Endothelial cell of umbilical vein (primary cell): ENCODE data around the gene SAA2. TPM values are rescaled to one million over a fixed set of nuclear protein-coding genes. Genes with fewer than 3 reads are reported as not detected.

Source experiments
- BruUV-seq: library from RNA; stranded (reverse); fragments of 400-500 nt; replicated peaks from 2 replicates; lab custom pipeline; 2021; lab: Mats Ljungman, UMichigan
- CTCF ChIA-PET: fragments of 300-600, 350-600 bp; sonication (Branson Sonifier 250); formaldehyde crosslinking; loops from one replicate; lab custom pipeline; 2021; ENCODE audit warnings: antibody characterized with exemption, inconsistent platforms; lab: Charles Lee
- POLR2A ChIA-PET: fragments of 300-600, 350-600 bp; sonication (Branson Sonifier 250); formaldehyde crosslinking; loops from one replicate; lab custom pipeline; 2021; ENCODE audit warnings: antibody characterized with exemption, inconsistent platforms; lab: Charles Lee
- DNase-seq: peaks from one replicate; pipeline ENCODE4 v3.0.0-alpha.2; 2011; ENCODE audit warnings: low read depth, low spot score
- FAIRE-seq: peaks from 2 replicates; lab custom pipeline; 2011; peaks lifted over from hg19 to GRCh38; lab: Jason Lieb, UNC
- H2AFZ ChIP-seq: 2 replicates; pipeline ENCODE4 v1.6.0; 2012; ENCODE audit warnings: low read depth, low read length, control low read depth, inconsistent platforms
- H3K27ac ChIP-seq: 2 replicates; pipeline ENCODE4 v1.5.1; 2011; ENCODE audit warnings: low read depth, mild to moderate bottlenecking, control low read depth, low read length, moderate library complexity; ENCODE audit not compliant: insufficient read depth
- H3K27me3 ChIP-seq, 2 experiments: 2 replicates each; pipeline versions ENCODE4 v1.6.0 to v1.6.1; 2011; ENCODE audit warnings: low read length in 2 of 2, mixed read lengths in 1 of 2; ENCODE audit not compliant: control insufficient read depth in 2 of 2, insufficient read depth in 2 of 2
- H3K36me3 ChIP-seq, 2 experiments: 2 replicates in 1 of 2; 3 replicates in 1 of 2; pipeline ENCODE4 v1.5.1; 2011; ENCODE audit warnings: low read length in 2 of 2, mild to moderate bottlenecking in 1 of 2, moderate library complexity in 1 of 2; ENCODE audit not compliant: control insufficient read depth in 2 of 2, insufficient read depth in 2 of 2; ENCODE audit errors: extremely low read depth in 1 of 2
- H3K4me1 ChIP-seq: 3 replicates; pipeline ENCODE4 v1.5.1; 2011; ENCODE audit warnings: mild to moderate bottlenecking, low read length; ENCODE audit not compliant: control insufficient read depth, insufficient read depth; ENCODE audit errors: extremely low read depth
- H3K4me2 ChIP-seq: 2 replicates; pipeline ENCODE4 v1.6.1; 2011; ENCODE audit warnings: low read length, control low read depth, mixed read lengths; ENCODE audit not compliant: insufficient read depth
- H3K4me3 ChIP-seq, 3 experiments: fragments of 200-600 bp in 1 of 3; sonication (generic), shearing (Covaris generic) in 1 of 3; replicated peaks in 1 of 3; 2 replicates each; pipeline ENCODE4 v1.5.1; 2011 to 2016; ENCODE audit warnings: control low read depth in 3 of 3, low read length in 3 of 3, mild to moderate bottlenecking in 2 of 3, inconsistent platforms in 1 of 3, low read depth in 1 of 3, moderate library complexity in 1 of 3; ENCODE audit not compliant: insufficient read depth in 1 of 3
- H3K79me2 ChIP-seq: 2 replicates; pipeline ENCODE4 v1.6.0; 2012; ENCODE audit warnings: low read length, inconsistent platforms; ENCODE audit not compliant: control insufficient read depth, insufficient read depth
- H3K9ac ChIP-seq: replicated peaks from 2 replicates; pipeline ENCODE3; 2011; ENCODE audit warnings: low read length, control low read depth; ENCODE audit not compliant: insufficient read depth; ENCODE audit errors: extremely low read depth
- H3K9me1 ChIP-seq: replicated peaks from 3 replicates; pipeline ENCODE4 v1.6.0; 2011; ENCODE audit warnings: mild to moderate bottlenecking, low read length; ENCODE audit not compliant: control insufficient read depth, insufficient read depth; ENCODE audit errors: extremely low read depth
- H3K9me3 ChIP-seq: replicated peaks from 2 replicates; pipeline ENCODE4 v1.5.1; 2012; ENCODE audit warnings: low read length, inconsistent platforms; ENCODE audit not compliant: control insufficient read depth, insufficient read depth
- H4K20me1 ChIP-seq: replicated peaks from 2 replicates; pipeline ENCODE3; 2011; ENCODE audit warnings: mild to moderate bottlenecking, low read length; ENCODE audit not compliant: control insufficient read depth, insufficient read depth; ENCODE audit errors: extremely low read depth
- CTCF ChIP-seq, 2 donors: IDR thresholded peaks; 1 replicate in 1 of 2; 2 replicates in 1 of 2; pipeline ENCODE4 v1.5.1; 2011; ENCODE audit warnings: low read length in 2 of 2, mild to moderate bottlenecking in 2 of 2, moderate library complexity in 2 of 2, control low read depth in 1 of 2, inconsistent platforms in 1 of 2, low read depth in 1 of 2; ENCODE audit not compliant: insufficient read depth in 1 of 2; ENCODE audit errors: extremely low read depth in 1 of 2
- EZH2 ChIP-seq: IDR thresholded peaks from 2 replicates; pipeline ENCODE4 v1.6.1; 2012; ENCODE audit warnings: borderline replicate concordance, low read depth, mild to moderate bottlenecking, moderate library complexity, low read length, inconsistent platforms; ENCODE audit not compliant: severe bottlenecking
- FOS ChIP-seq: IDR thresholded peaks from 2 replicates; pipeline ENCODE4 v1.6.1; 2011; ENCODE audit warnings: mild to moderate bottlenecking, low read length, moderate library complexity, borderline replicate concordance; ENCODE audit not compliant: insufficient read depth
- GATA2 ChIP-seq: IDR thresholded peaks from 2 replicates; pipeline ENCODE4 v1.7.0; 2011; ENCODE audit warnings: low read depth, mild to moderate bottlenecking, moderate library complexity, mixed read lengths, low read length; ENCODE audit not compliant: insufficient read length, insufficient read depth
- JUN ChIP-seq: IDR thresholded peaks from 2 replicates; pipeline ENCODE4 v1.6.1; 2011; ENCODE audit warnings: borderline replicate concordance, low read depth; ENCODE audit not compliant: insufficient read length, insufficient read depth
- MYC ChIP-seq: IDR thresholded peaks from one replicate; pipeline ENCODE4 v1.6.1; 2011; ENCODE audit warnings: mild to moderate bottlenecking, low read depth, low read length
- POLR2A ChIP-seq: IDR thresholded peaks from 2 replicates; pipeline ENCODE4 v1.6.1; 2012; ENCODE audit warnings: low read depth, mild to moderate bottlenecking, control low read depth, low read length
- POLR2AphosphoS5 ChIP-seq: IDR thresholded peaks from 2 replicates; pipeline ENCODE4 v1.6.1; 2012; ENCODE audit warnings: low read depth, mild to moderate bottlenecking, control low read depth, low read length, moderate library complexity; ENCODE audit not compliant: insufficient read depth
- dilution Hi-C: fragments of 300-500 bp; cut with MboI; formaldehyde crosslinking; loops from one replicate; pipeline ENCODE4 v1.15.0; 2019; ENCODE audit warnings: low sequenced_read_pairs; ENCODE audit not compliant: extremely low pct_ligation_motif_present
- intact Hi-C: fragments of 100-400 bp; cut with micrococcal nuclease; formaldehyde crosslinking; loops from one replicate; pipeline ENCODE4 v1.10.0; 2022
- polyA plus RNA-seq, 4 experiments: library from polyadenylated mRNA; depleted of rRNA in 3 of 4; stranded (reverse) in 3 of 4; unstranded in 1 of 4; fragments of >200 nt; gene quantifications; 2 replicates each; pipeline versions ENCODE4 v1.2.1 to v1.2.3, GENCODE V29; 2011 to 2012; ENCODE audit warnings: missing spikeins in 1 of 4
- total RNA-seq: library from RNA; stranded (reverse); gene quantifications from 2 replicates; pipeline ENCODE4 v1.2.3, GENCODE V29; 2021
- TF ChIP-seq, protein P1 (sequence below): IDR thresholded peaks from 2 replicates; pipeline ENCODE4 v1.6.1; 2011; ENCODE audit not compliant: insufficient read depth, insufficient read length

SAA2 gene
- total and polyA plus RNA-seq, 2 donors (not counting 3 experiments of a cell fraction or from before 2014, with no cell fraction given) = not detected

GRCh38 chr11:18264677-18265555 lies 16.4 kb upstream of the SAA2 start:
- Histone ChIP-seq H3K9ac (no peak overlapping the region), H3K4me1 (no peaks in the 10 kb centered on the region), H3K79me2 (no peaks in the 10 kb centered on the region), H3K9me3 (no peaks in the 10 kb centered on the region), H3K4me2 (no peak overlapping the region), H3K27ac (no peak overlapping the region), H3K27me3 (no peaks in the 10 kb centered on the region), H4K20me1 (no peaks in the 10 kb centered on the region), H3K4me3 (no peak overlapping the region), H2AFZ (no peak overlapping the region), H3K9me1 (no peaks in the 10 kb centered on the region), H3K36me3 (no peaks in the 10 kb centered on the region)
- CTCF ChIA-PET = no interaction called here
- FAIRE-seq (no peak), DNase-seq (no peak)
- TF ChIP-seq, protein P1, sequence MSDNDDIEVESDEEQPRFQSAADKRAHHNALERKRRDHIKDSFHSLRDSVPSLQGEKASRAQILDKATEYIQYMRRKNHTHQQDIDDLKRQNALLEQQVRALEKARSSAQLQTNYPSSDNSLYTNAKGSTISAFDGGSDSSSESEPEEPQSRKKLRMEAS = no peak
- TF ChIP-seq POLR2A = no peak
- TF ChIP-seq FOS = no peak
- TF ChIP-seq EZH2 = no peak
- TF ChIP-seq GATA2 = no peak
- TF ChIP-seq MYC = no peak
- no peak for TF ChIP-seq CTCF (IDR thresholded peaks at IDR 0.05; ENCODE audit: extremely low read depth in 1 of 2, insufficient read depth in 1 of 2, low read depth in 1 of 2, low read length in 2 of 2)
- no peak for TF ChIP-seq JUN
- no peak for TF ChIP-seq POLR2AphosphoS5
- BruUV-seq = no TSS peak
- intact Hi-C loops (no loop called here), dilution Hi-C loops (no loop called here)
- POLR2A ChIA-PET = no interaction called here
